ENCODE measurements around the gene HTT. TPM values are rescaled to one million over a fixed set of nuclear protein-coding genes. Genes with fewer than 3 reads are reported as not detected.

HTT gene
- total and polyA plus RNA-seq, 2 of the 13 experiments (the other 11 are each of a cell fraction or from before 2014, with no cell fraction given), result 17.5 to 19.5 TPM

- no peak for TF ChIP-seq ZNF318 (CRISPR knock-in tag; IDR thresholded peaks at IDR 0.05)
- TF ChIP-seq EED (CRISPR knock-in tag; IDR thresholded peaks at IDR 0.05), result no peak
- 0 out of 2 replicates have a peak, but pooled peaks have one; percentile 21 for TF ChIP-seq ZMAT3 (CRISPR knock-in tag; conservative IDR thresholded peaks at IDR 0.05)
- no peak for TF ChIP-seq MEIS1 (CRISPR knock-in tag; IDR thresholded peaks at IDR 0.05; ENCODE audit: borderline replicate concordance)
- 0 out of 2 replicates have a peak, but pooled peaks have one; percentile 14 for TF ChIP-seq ZZZ3 (CRISPR knock-in tag; IDR thresholded peaks at IDR 0.05; ENCODE audit: borderline replicate concordance)
- no peak for TF ChIP-seq SRF (IDR thresholded peaks at IDR 0.05; ENCODE audit: low read depth, low read length)
- no peak for TF ChIP-seq ZNF589 (CRISPR knock-in tag; conservative IDR thresholded peaks at IDR 0.05)
- no peak for TF ChIP-seq CENPT (CRISPR knock-in tag; IDR thresholded peaks at IDR 0.05; ENCODE audit: low read depth)
- no peak for TF ChIP-seq TCF12 (IDR thresholded peaks at IDR 0.05)
- no peak for TF ChIP-seq TCF12 (CRISPR knock-in tag; IDR thresholded peaks at IDR 0.05)
- peak; percentile 37; the same call in 1 of the 2 replicates for TF ChIP-seq ZNF280B (CRISPR knock-in tag; IDR thresholded peaks at IDR 0.05; ENCODE audit: borderline replicate concordance)
- no peak for TF ChIP-seq MAFF (IDR thresholded peaks at IDR 0.05; ENCODE audit: low read depth, low read length)
- TF ChIP-seq ZNF549 (CRISPR knock-in tag; IDR thresholded peaks at IDR 0.05), result no peak
- no peak for TF ChIP-seq JARID2 (CRISPR knock-in tag; IDR thresholded peaks at IDR 0.05; ENCODE audit: insufficient replicate concordance)
- TF ChIP-seq THAP7 (CRISPR knock-in tag; IDR thresholded peaks at IDR 0.05), result no peak
- TF ChIP-seq DPF2 (CRISPR knock-in tag; IDR thresholded peaks at IDR 0.05; ENCODE audit: borderline replicate concordance, low read depth), result peak; percentile 93
- TF ChIP-seq ZSCAN20 (CRISPR knock-in tag; IDR thresholded peaks at IDR 0.05; ENCODE audit: borderline replicate concordance), result no peak
- no peak for TF ChIP-seq SP4 (CRISPR knock-in tag; IDR thresholded peaks at IDR 0.05)
- TF ChIP-seq HMG20B (CRISPR knock-in tag; conservative IDR thresholded peaks at IDR 0.05), result no peak
- TF ChIP-seq ZNF746 (CRISPR knock-in tag; IDR thresholded peaks at IDR 0.05), result 0 out of 2 replicates have a peak, but pooled peaks have one; percentile 51
These were observed 131.5 kb downstream of the HTT start (continued) for GRCh38 chr4:3205995-3206394.

All from HepG2 (cell line).